HUES64 (cell line): ENCODE data around the gene PRC1.

Source experiments
- H3K27ac ChIP-seq: 2 replicates; pipeline ENCODE4 v1.7.0; 2013; ENCODE audit warnings: low read depth, low read length, inconsistent platforms
- H3K27me3 ChIP-seq: 2 replicates; pipeline ENCODE4 v1.6.1; 2013; ENCODE audit warnings: mild to moderate bottlenecking, low read length; ENCODE audit not compliant: insufficient read depth
- H3K36me3 ChIP-seq: 2 replicates; pipeline ENCODE4 v1.6.1; 2013; ENCODE audit warnings: mild to moderate bottlenecking, low read length; ENCODE audit not compliant: insufficient read depth
- H3K4me1 ChIP-seq: 2 replicates; pipeline ENCODE4 v1.6.1; 2013; ENCODE audit warnings: mild to moderate bottlenecking, low read length, moderate library complexity; ENCODE audit not compliant: insufficient read depth
- H3K4me3 ChIP-seq: 2 replicates; pipeline ENCODE4 v1.5.1; 2013; ENCODE audit warnings: mild to moderate bottlenecking, low read length, moderate library complexity
- H3K9ac ChIP-seq: 2 replicates; pipeline ENCODE4 v1.6.1; 2013; ENCODE audit warnings: mild to moderate bottlenecking, low read depth, low read length
- H3K9me3 ChIP-seq: 2 replicates; pipeline ENCODE4 v1.6.1; 2013; ENCODE audit warnings: low read depth, low read length; ENCODE audit not compliant: insufficient read depth
- WGBS: fragments of 150-250, 120-280 bp; methylation state at CpG from one replicate; pipeline ENCODE4 v1.1.7; 2013; ENCODE audit warnings: missing lambda C conversion rate; 5-methylcytosine and 5-hydroxymethylcytosine counted together

The PRC1 gene

GRCh38 chr15:90918034-90918788, 76.1 kb downstream of the PRC1 start:
- Histone ChIP-seq H3K4me1 (peaks cover 2% of the 10 kb centered on the region; the same call in 1 of the 2 replicates), H3K36me3 (peaks cover 17% of the 10 kb centered on the region; the same call in 1 of the 2 replicates), H3K27me3 (no peaks in the 10 kb centered on the region), H3K9me3 (no peaks in the 10 kb centered on the region), H3K4me3 (no peak overlapping the region), H3K27ac (no peak overlapping the region), H3K9ac (no peak overlapping the region)
- WGBS, result 95% methylated on average over 23 of the region's 23 CpGs

- no peak overlapping the region for H3K4me3 ChIP-seq
These were observed 76.8 kb downstream of the PRC1 start for GRCh38 chr15:90917569-90917968.

GRCh38 chr15:90916461-90916860, 77.9 kb downstream of the PRC1 start:
- Histone ChIP-seq H3K4me1 (no peaks in the 10 kb centered on the region), H3K9me3 (no peaks in the 10 kb centered on the region), H3K9ac (no peak overlapping the region), H3K27ac (no peak overlapping the region), H3K4me3 (no peak overlapping the region), H3K27me3 (no peaks in the 10 kb centered on the region), H3K36me3 (peaks cover 28% of the 10 kb centered on the region)
- 94% methylated on average over 11 of the region's 11 CpGs for WGBS

More at GRCh38 chr15:90917569-90917968, 76.8 kb downstream of the PRC1 start:
- no peak overlapping the region for H3K9ac ChIP-seq
- H3K27ac ChIP-seq, result no peak overlapping the region
- no peaks in the 10 kb centered on the region for H3K4me1 ChIP-seq
- WGBS, result 96% methylated on average over 12 of the region's 12 CpGs
- H3K9me3 ChIP-seq, result no peaks in the 10 kb centered on the region
- H3K27me3 ChIP-seq, result no peaks in the 10 kb centered on the region
- peaks cover 22% of the 10 kb centered on the region for H3K36me3 ChIP-seq
